HG02852 (cell line): ENCODE results near the gene RAB26.

Source experiments
- ATAC-seq: cut with Tn5 transposase; IDR thresholded peaks from one replicate; pipeline ENCODE4 v1.9.1; 2021; ENCODE audit warnings: mild to moderate bottlenecking, moderate library complexity; ENCODE audit not compliant: unreplicated experiment

RAB26 gene

GRCh38 chr16:2176047-2176446, 27.6 kb downstream of the RAB26 start:
- ATAC-seq = no peak

- no peak for ATAC-seq
Measured at GRCh38 chr16:2177101-2177500, 28.7 kb downstream of the RAB26 start.

GRCh38 chr16:2177561-2177960, 29.1 kb downstream of the RAB26 start:
- no peak for ATAC-seq

- no peak for ATAC-seq
Measured at GRCh38 chr16:2178321-2179106, 30.1 kb downstream of the RAB26 start.

GRCh38 chr16:2179107-2179501, 30.7 kb downstream of the RAB26 start:
- ATAC-seq = no peak

GRCh38 chr16:2179576-2179975, 31.2 kb downstream of the RAB26 start:
- no peak for ATAC-seq

- ATAC-seq = no peak
Measured at GRCh38 chr16:2180461-2180860, 32.0 kb downstream of the RAB26 start.

- no peak for ATAC-seq
Measured at GRCh38 chr16:2180962-2181923, 32.8 kb downstream of the RAB26 start.

- ATAC-seq = no peak
Measured at GRCh38 chr16:2181952-2182351, 33.5 kb downstream of the RAB26 start.

- ATAC-seq = no peak
Measured at GRCh38 chr16:2183671-2184070, 35.2 kb downstream of the RAB26 start.

GRCh38 chr16:2184346-2184745, 35.9 kb downstream of the RAB26 start:
- no peak for ATAC-seq

- no peak for ATAC-seq
Measured at GRCh38 chr16:2184962-2185361, 36.5 kb downstream of the RAB26 start.

GRCh38 chr16:2186064-2186463, 37.6 kb downstream of the RAB26 start:
- ATAC-seq = no peak

GRCh38 chr16:2186505-2186904, 38.1 kb downstream of the RAB26 start:
- ATAC-seq = no peak

GRCh38 chr16:2187212-2187611, 38.8 kb downstream of the RAB26 start:
- no peak for ATAC-seq

- no peak for ATAC-seq
Measured at GRCh38 chr16:2188395-2188794, 40.0 kb downstream of the RAB26 start.

GRCh38 chr16:2189252-2189893, 40.9 kb downstream of the RAB26 start:
- no peak for ATAC-seq

GRCh38 chr16:2190002-2190658, 41.7 kb downstream of the RAB26 start:
- no peak for ATAC-seq

- no peak for ATAC-seq
Measured at GRCh38 chr16:2190659-2191445, 42.4 kb downstream of the RAB26 start.

GRCh38 chr16:2191446-2191706, 43.0 kb downstream of the RAB26 start:
- no peak for ATAC-seq
